HG02623 (cell line): ENCODE data around the gene PDHX.

Source experiments
- ATAC-seq: cut with Tn5 transposase; IDR thresholded peaks from one replicate; pipeline ENCODE4 v1.9.1; 2021; ENCODE audit warnings: moderate library complexity; ENCODE audit not compliant: unreplicated experiment

The PDHX gene

DNA sequence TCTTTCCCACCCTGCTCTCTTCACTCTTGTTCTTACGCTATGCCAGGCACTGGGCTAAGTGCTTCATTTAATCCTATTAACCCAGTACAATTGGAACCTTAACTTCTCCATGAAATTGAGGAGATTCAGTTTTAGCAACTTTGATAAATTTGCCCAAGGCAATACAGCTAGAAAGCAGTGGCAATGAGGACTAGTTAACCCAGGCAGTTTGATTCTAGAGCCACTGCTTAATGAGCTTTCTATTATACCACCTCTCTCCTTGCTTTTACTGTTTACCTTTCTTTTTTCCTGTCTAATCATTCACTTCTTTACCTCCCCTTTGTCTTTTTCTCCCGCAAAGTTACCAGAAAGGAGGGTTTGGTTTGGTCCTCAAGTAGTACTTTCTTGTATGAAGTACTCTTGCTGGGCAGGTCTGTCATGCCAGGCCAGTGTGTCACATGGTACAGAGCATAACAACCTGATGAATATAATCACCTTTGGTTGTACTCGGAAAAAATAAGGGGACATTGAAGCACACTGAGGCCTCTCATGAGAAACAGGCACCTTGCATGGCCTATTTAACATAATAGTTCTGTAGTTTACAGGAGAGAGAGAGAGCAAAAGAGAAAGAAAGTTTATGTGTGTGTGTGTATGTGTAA lies 70.6 kb downstream of the PDHX start:
- ATAC-seq: no peak

DNA sequence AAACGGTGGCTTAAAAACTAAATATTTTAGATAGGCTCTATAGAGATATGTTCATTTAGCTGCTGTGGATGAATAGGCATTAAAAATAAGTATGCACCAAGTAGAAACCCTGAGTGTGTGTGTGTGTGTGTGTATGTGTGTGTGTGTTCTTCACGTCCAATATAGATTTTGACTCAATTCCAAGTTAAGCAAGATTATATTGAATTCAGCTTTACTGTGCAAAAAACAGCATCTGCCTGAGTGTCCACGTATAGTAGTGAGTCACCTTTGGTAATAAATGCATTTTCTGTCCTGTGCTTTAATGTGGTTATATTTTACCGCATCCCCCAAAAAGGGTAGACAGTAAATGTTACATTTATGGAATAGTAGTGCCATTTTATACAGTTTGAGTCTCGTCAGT lies 71.2 kb downstream of the PDHX start:
- no peak for ATAC-seq

DNA sequence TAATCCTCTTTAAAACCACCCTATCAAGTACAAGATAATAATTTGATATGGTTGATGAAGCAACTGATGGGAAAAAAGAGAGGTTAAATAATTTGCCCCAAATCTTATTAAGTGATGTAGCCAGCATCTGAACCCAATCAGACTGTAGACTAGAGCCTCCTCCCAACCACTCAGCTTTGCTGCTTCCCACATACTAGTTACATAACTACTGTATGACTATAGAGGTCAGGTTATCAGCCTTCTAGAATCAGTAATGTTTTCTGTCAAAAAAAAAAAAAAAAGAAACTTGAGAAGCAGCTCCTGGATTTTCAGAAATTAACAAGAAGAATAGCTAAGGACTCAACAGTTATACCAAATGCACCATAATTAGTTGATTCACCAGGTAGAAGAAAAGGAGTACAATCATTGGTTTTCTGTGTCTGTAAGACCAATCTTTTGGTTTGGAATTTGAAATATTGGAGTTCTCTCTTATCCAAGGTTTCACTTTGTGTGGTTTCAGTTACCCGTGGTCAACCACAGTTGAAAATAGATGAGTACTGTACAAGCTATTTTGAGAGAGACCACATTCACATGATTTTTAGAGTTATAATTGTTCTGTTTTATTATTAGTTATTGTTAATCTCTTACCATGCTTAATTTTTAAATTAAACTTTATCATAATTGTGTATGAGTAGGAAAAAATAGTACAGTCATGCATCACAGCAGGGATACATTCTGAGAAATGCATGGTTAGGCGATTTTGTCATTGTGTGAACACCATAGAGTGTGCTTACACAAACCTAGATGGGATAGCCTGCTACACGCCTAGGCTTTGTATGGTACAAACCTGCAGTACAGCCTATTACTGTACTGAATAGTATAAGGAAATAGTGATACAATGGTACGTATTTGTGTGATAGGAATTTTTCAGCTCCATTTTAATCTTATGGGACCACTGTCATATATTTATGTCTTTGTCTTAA lies 72.2 kb downstream of the PDHX start:
- peak; percentile 81 for ATAC-seq

DNA sequence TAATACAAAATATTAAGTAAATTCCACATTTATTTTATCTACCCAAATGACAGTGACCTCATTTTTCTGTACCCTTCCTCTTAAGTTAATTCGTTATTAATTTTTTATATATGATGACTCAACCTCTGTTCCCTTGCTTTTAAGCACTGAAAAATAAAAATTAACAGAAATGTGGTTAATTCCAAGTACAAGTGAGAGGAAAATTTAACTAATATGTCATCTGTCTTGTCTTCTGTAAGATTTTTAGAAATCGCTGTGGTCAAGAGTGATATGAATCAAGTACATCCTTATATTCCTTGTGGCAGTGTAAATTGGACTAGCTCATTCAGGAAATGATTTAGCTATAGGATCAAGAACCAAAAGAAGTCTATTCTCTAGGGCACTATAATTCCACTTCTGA lies 74.5 kb downstream of the PDHX start:
- ATAC-seq: no peak

DNA sequence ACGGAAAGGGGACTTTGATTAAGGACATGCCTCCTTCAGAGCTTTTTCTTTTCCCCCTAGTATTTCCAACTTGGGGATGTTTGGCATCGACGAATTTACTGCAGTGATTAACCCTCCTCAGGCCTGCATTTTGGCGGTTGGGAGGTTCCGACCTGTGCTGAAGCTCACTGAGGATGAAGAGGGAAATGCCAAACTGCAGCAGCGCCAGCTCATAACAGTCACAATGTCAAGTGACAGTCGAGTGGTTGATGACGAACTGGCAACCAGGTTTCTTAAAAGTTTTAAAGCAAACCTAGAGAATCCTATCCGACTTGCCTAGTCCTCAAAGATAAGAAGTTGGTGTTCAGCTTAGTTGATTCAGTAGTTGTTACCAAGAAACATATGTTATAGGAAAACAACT lies 78.4 kb downstream of the PDHX start:
- no peak for ATAC-seq

DNA sequence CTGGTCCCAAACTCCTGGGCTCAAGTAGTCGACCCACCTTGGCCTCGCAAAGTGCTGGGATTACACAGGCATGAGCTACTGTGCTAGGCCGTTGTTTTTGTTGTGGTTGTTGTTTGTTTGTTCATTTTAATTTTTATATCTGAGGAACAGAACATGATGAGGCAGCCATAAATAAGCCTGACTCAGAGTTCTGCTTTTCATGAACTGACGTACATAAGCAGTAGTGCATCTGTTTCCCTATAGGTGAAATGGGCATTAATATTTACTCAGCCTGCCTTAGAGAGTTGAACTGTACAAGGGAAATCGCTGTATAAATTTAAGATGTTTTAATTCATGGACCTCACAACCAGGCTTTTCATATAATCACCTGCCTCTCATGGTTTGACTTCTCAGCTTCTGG lies 80.5 kb downstream of the PDHX start:
- ATAC-seq: no peak

DNA sequence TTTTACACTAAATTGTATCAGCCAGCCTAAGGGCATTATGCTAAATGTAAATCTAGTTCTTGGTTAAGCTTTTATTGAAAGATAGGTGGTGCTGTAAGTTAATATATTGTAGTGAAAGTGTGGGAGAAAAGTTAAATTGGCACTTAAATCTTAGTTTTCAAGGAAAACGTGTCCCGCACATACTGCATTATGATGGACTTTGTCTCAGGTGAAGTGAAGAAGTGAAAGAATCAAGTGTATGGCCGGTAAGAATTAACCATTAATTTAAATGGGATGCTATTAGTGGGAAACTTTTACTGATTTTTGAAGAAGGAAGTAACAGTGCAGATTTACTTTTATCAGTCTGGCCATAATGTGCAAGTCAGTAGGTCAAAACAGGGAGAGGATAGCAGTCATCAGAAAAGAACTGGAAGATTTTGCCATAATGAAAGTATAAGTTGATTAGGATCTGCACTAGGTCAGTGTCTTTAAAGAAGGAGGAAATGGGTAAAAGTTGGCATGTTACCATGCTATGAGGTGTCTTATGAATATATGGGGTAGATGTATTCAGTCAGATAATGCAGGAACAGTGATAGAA lies 81.6 kb downstream of the PDHX start:
- no peak for ATAC-seq

DNA sequence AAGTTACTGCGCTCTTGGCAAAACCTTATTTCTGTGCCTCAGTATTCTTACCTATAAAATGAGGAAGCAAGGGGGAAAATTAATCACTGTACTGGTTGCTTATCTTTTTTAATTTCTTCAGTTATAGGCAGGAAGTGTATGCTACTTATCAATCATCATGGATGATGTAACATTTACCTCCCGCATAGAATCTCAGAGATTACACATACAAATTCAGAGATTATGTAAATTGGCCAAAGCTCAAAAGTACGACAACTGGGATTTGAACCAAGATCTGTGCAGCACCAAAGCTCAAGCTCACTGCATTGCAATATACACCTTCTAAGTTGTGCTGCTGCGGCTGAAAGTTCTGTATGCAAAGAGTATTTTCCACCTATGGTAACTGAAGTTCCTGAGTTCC lies 83.0 kb downstream of the PDHX start:
- ATAC-seq: no peak

DNA sequence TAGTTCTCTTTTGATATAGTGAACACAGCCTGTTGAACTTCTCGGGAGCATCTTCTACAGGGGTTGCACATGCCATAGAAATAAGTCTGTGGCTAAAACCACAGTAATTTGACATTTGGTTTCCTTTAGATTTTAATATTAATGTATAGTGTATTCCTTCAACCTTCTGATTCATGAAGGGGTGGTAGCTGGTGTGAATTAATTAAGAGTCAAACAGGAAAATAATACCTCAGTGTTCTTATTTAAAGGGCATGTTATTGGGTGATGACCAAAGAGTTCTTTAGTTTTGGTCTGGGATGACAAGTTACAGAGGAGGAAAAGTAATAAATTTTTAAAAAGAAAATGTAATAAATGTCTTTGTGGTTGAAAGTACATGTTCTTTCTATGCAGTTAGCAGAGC lies 86.8 kb downstream of the PDHX start:
- no peak for ATAC-seq

DNA sequence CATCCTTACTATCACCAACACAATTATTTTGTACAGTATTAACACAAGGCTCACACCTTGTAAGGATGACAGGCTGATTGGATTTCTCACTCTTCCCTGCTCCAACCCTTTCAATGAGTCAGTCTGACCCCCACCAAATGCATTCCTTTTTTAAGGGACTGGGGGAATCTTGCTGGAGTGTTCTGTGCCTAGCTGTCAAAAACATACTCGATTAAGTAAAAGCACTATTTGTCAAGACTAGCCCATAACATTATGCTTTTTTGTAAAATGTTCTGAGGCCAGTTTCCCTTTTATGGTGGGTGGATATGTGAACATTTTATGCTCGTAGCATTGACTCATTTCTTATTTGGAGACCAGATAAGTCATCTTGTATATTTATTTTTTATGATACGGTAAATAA lies 87.2 kb downstream of the PDHX start:
- no peak for ATAC-seq

DNA sequence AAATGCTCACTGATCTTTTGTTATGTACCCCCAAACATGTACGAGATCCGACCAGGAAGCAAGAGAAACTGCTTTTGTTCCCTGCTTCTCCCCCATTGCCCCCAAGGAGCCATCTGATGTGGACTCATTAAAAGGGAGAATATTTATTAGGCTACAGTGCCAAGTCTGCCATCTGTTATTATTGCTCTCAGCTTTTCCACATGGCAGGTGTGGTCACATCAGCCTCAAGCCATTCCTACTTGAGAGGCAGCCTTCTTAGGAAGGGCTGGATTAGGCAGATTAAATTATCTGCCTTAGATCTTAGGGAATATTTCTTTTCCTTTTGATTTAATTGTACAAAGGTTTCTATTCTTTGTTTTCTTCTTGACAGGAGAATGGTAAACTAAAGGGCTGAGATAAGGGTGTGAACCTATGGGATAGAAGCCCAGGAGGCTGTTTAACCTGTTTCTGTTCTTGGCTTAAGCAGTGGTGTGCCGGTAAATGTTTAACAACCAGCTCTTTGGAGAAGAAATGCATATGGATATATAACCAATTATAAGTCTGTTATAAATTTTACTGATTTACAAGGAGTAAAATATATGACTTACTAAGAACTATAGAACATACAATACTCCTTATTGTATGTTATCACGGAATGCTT lies 88.8 kb downstream of the PDHX start:
- no peak for ATAC-seq

DNA sequence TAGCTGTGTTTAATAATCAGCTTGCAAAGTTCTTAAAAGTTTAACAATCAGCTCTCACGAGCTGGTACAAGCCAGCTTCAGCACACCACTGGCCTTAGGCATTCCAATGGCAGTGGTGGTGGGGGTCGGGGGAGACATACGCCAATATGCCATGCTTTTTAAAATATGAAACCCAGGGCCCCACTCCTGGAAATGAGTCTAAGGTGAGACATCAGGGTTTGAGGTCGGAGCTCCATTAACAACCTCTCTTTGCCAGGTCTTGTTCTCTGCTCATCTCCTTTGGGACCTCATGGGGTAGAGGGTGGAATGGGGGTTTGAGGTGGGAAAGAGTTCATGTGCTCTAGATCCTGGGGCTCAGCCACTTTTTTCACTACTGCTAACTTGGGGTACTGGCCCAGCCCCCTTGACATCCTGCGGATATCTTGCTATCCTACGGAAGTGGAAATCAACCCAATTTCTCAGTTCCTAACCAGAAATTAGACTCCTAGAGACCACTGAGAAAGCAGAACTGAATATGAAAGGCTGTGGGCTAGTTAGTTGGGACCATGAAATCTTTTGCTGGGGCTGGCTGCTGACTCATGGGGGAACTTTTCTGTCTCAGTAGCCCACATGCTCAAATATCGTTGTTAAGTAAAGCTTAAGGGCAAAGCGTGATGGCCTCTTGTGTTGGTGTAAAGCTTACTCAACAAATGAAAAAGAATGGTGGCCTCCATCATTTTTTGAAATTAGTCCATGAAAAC lies 90.1 kb downstream of the PDHX start:
- ATAC-seq: peak; percentile 88

DNA sequence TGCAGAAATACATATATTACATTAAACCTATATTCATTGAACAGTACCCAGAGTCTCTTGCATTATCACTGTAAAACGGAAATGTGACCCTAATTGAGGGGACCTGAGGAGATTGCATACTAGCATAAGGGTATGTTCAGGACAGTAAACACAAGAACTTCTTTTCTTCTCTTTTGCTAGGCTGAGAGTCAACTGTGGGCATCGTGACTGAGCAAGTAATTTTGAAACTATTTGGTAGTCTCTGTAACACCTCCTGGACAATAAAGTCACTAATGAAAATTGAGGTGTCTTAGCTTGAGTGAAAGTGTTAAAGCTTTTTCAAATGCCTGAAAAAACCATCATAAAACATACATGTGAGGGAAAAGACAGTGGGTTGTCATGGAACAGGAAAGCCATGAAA lies 90.9 kb downstream of the PDHX start:
- ATAC-seq: peak; percentile 41

DNA sequence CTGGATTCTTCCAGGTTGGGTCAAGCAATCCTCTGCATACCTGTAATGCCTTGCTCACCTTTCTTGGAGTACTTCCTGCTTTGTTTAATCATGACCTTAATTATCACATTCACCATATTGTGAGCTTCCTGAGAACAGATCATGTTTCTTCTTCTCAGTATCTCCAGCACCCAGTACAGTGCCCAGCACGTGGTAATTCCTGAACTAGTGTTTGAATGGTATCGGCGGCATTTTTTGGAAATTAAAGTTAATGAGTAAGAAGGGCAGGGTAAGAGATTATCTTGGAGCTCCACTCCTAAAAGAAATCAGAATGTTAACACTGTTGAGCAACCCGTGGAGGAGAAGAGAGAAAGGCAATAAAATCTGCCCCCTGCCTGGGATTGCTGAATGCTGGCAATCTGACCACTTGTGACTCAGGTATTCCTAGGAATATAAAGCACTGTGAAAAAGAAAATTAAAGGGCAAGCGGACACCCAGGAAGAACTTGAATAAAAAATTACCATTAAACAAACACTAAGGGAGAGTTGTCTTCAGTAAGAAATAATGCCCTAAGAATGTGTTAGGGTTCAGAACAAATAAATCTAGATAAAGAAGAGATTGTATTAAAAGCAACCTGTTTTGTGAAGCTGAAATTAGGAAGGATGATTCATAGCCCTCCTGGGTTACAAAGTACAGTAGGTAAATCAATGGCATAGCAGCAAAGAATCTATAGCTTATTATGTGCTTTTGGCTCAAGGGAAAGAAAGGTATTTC lies 92.9 kb downstream of the PDHX start:
- ATAC-seq: no peak

DNA sequence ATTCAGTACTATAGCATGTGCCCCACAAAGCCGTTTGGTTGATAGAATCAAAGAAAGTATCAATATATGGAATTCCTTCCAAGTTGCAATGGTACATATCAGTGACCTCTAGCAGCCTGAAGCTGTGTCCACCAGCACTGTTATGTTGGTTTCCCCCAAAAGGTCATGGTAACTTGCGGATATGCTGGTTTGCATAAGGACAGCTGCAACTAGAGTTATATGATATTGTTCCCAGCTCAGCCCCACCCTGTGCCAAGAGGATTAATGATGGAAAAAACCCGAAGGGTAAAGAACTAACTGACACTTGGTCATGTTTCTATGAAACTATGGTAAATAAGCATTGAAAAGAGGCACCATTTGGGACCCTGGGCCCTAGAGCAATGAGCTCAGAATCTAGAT lies 93.5 kb downstream of the PDHX start:
- no peak for ATAC-seq

DNA sequence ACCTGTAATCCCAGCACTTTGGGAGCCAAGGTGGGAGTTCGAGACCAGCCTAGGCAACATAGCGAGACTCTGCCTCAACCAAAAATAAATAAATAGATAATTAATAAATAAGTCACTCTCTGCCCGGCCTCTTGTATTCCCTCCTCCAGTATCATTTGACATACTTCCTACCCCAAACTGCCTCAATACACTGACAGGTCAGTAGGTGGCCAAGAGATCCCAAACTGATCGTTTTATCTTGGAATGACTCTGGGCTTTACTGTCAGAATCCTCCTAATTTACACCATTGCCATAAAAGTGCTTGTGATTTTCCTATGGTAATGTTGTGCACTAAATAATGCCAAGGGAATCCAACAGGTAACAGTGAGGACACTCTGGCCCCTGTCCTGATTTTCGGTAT lies 94.2 kb downstream of the PDHX start:
- ATAC-seq: no peak

DNA sequence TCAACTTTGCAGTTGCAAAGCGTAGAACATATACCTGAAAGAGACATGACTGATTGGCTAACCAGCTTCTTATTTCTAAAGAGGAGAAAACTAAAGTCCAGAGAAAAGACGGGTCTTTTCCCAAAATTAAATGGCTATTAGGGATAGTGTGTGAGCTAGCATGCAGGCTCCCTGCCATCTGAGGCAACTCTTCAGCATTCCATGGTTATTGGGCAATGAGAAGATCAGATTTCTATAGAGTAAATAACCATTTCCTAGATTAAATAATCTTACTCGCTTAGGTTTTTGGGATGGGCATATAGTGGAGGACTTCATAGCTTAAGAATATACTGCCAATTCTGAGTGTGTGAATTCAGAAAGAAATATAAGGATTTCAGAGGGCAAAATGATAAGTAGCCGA lies 95.0 kb downstream of the PDHX start:
- no peak for ATAC-seq

DNA sequence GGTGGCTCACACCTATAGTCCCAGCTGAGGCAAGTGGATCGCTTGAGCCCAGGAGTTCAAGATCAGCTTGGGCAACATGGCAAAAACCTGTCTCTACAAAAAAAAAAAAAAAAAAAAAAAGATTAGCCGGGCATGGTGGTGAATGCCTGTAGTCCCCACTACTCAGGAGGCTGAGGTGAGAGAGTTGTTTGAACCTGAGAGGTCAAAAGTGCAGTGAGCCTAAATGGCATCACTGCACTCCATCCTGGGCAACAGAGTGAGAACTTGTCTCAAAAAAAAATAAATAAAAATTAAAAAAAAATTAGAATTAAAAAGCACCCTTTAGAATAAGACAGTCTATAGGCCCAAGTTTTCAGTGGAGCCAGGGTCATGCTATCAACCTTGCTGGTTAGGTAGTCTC lies 95.5 kb downstream of the PDHX start:
- ATAC-seq: no peak

DNA sequence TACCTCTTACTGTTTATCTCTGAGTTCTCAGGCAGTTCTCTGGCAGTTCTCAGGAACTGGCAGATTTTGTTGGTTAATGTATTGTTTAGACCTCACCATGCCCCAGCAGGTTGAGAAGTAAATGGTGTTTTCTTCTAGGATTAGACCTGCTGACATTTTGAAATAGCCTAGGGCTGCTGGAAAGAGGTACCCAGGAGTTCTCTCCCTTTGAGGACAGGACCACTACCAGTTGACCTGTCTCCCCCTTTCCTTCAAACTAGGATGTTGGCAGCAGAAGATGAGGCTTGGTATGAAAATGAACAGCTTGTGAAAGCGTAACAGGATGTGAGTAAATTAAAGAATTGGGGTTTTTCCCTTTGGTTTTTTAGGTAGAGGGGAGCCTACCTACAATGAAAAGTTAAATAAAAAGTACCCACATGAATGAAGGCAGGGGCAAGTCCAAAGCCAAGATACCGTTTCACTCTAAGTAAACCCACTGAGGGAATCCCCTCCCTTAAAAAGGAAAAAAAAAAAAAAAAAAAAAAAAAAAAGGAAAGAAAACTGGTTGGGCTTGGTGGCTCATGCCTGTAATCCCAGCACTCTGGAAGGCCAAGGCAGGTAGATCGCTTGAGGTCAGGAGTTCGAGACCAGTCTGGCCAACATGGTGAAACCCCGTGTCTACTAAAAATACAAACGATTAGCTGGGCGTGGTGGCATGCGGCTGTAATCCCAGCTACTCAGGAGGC lies 96.2 kb downstream of the PDHX start:
- peak; percentile 71 for ATAC-seq
